Loucy (cell line): ENCODE measurements around the gene PLPP3.

Source experiments
- H2AFZ ChIP-seq: fragments of 200-600 bp; sonication (generic); 2 replicates; pipeline ENCODE4 v1.6.0; 2016; ENCODE audit warnings: antibody characterized with exemption, mild to moderate bottlenecking, low read length, moderate library complexity
- H3F3A ChIP-seq: fragments of 200-600 bp; 2 replicates; pipeline ENCODE4 v1.6.0; 2016; ENCODE audit warnings: antibody characterized with exemption, low read depth, mild to moderate bottlenecking
- H3K27me3 ChIP-seq: fragments of 200-600 bp; sonication (generic); 2 replicates; pipeline ENCODE4 v1.6.1; 2014; ENCODE audit warnings: low read length, mild to moderate bottlenecking; ENCODE audit not compliant: insufficient read depth, poor library complexity, severe bottlenecking
- H3K36me3 ChIP-seq: fragments of 200-600 bp; sonication (generic); 2 replicates; pipeline ENCODE4 v1.6.1; 2016; ENCODE audit warnings: low read length; ENCODE audit not compliant: insufficient read depth
- H3K4me1 ChIP-seq: fragments of 200-600 bp; sonication (generic); 2 replicates; pipeline ENCODE4 v1.5.1; 2014; ENCODE audit warnings: low read length, mild to moderate bottlenecking; ENCODE audit not compliant: insufficient read depth, poor library complexity, severe bottlenecking
- H3K4me2 ChIP-seq: fragments of 200-600 bp; sonication (generic); 2 replicates; pipeline ENCODE4 v1.6.0; 2014; ENCODE audit warnings: antibody characterized with exemption, low read length, low read depth, mild to moderate bottlenecking; ENCODE audit not compliant: poor library complexity, severe bottlenecking
- H3K4me3 ChIP-seq: fragments of 200-600 bp; sonication (generic); 2 replicates; pipeline ENCODE4 v1.5.1; 2014; ENCODE audit warnings: low read length, mild to moderate bottlenecking, mixed read lengths; ENCODE audit not compliant: poor library complexity, severe bottlenecking
- H3K79me2 ChIP-seq: fragments of 200-600 bp; sonication (generic); 2 replicates; pipeline ENCODE4 v1.6.1; 2014; ENCODE audit warnings: low read length; ENCODE audit not compliant: insufficient read depth
- H3K9ac ChIP-seq: fragments of 200-600 bp; sonication (generic); 2 replicates; pipeline ENCODE4 v1.6.0; 2014; ENCODE audit warnings: mild to moderate bottlenecking, low read depth, low read length, moderate library complexity; ENCODE audit not compliant: poor library complexity, severe bottlenecking
- H3K9me2 ChIP-seq: fragments of 200-600 bp; sonication (generic); replicated peaks from 2 replicates; pipeline ENCODE4 v1.6.1; 2016; ENCODE audit warnings: low read depth, low read length, mixed read lengths
- H3K9me3 ChIP-seq: fragments of 200-600 bp; sonication (generic); 2 replicates; pipeline ENCODE4 v1.6.1; 2014; ENCODE audit warnings: mild to moderate bottlenecking, antibody characterized with exemption, low read length, low read depth; ENCODE audit not compliant: insufficient read depth
- H4K20me1 ChIP-seq: fragments of 200-600 bp; sonication (generic); 2 replicates; pipeline ENCODE4 v1.6.0; 2014; ENCODE audit warnings: antibody characterized with exemption, low read length, mild to moderate bottlenecking; ENCODE audit not compliant: insufficient read depth, poor library complexity, severe bottlenecking
- EZH2phosphoT487 ChIP-seq: fragments of 200-600 bp; IDR thresholded peaks from 2 replicates; pipeline ENCODE4 v1.6.1; 2018; ENCODE audit warnings: antibody characterized with exemption, mild to moderate bottlenecking, moderate library complexity, borderline replicate concordance
- TF ChIP-seq, protein P1 (sequence below): fragments of 200-600 bp; sonication (generic); conservative IDR thresholded peaks from 2 replicates; pipeline ENCODE4 v1.5.1; 2014; ENCODE audit warnings: mild to moderate bottlenecking, antibody characterized with exemption, low read length

Gene PLPP3

DNA sequence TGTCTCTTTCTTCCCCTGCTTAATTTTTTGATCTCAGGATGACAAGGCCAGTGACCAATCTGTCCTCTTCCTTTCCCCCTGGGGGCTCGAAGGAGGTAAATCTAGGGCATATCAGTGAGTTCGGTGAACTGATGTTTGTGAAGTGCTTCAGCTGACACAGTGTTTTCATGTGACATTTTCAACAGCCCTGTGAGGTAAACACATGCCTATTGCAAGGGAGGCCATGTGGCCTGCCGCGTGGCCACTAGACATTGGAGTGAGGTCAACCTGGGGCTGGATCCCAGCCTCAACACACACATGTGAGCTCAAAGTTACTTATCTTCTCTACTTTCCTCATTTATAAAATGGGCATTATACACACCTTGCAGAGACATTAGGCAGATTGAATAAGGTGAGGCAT, 126.3 kb downstream of the PLPP3 start:
- H3K9ac ChIP-seq, result no peak overlapping the region
- H3K36me3 ChIP-seq, result no peaks in the 10 kb centered on the region
- no peak overlapping the region for H3K4me3 ChIP-seq
- H3F3A ChIP-seq, result no peaks in the 10 kb centered on the region
- H3K4me1 ChIP-seq, result no peaks in the 10 kb centered on the region
- H2AFZ ChIP-seq, result no peak overlapping the region
- 0 out of 2 replicates have a peak, but pooled peaks cover 4% of the 10 kb centered on the region for H3K9me3 ChIP-seq
- H3K4me2 ChIP-seq, result no peak overlapping the region
- no peaks in the 10 kb centered on the region for H4K20me1 ChIP-seq
- H3K9me2 ChIP-seq, result no peaks in the 10 kb centered on the region
- H3K27me3 ChIP-seq, result no peaks in the 10 kb centered on the region
- TF ChIP-seq, protein P1, sequence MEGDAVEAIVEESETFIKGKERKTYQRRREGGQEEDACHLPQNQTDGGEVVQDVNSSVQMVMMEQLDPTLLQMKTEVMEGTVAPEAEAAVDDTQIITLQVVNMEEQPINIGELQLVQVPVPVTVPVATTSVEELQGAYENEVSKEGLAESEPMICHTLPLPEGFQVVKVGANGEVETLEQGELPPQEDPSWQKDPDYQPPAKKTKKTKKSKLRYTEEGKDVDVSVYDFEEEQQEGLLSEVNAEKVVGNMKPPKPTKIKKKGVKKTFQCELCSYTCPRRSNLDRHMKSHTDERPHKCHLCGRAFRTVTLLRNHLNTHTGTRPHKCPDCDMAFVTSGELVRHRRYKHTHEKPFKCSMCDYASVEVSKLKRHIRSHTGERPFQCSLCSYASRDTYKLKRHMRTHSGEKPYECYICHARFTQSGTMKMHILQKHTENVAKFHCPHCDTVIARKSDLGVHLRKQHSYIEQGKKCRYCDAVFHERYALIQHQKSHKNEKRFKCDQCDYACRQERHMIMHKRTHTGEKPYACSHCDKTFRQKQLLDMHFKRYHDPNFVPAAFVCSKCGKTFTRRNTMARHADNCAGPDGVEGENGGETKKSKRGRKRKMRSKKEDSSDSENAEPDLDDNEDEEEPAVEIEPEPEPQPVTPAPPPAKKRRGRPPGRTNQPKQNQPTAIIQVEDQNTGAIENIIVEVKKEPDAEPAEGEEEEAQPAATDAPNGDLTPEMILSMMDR, result no peak
- no peak for TF ChIP-seq EZH2phosphoT487
- H3K79me2 ChIP-seq, result no peaks in the 10 kb centered on the region

DNA sequence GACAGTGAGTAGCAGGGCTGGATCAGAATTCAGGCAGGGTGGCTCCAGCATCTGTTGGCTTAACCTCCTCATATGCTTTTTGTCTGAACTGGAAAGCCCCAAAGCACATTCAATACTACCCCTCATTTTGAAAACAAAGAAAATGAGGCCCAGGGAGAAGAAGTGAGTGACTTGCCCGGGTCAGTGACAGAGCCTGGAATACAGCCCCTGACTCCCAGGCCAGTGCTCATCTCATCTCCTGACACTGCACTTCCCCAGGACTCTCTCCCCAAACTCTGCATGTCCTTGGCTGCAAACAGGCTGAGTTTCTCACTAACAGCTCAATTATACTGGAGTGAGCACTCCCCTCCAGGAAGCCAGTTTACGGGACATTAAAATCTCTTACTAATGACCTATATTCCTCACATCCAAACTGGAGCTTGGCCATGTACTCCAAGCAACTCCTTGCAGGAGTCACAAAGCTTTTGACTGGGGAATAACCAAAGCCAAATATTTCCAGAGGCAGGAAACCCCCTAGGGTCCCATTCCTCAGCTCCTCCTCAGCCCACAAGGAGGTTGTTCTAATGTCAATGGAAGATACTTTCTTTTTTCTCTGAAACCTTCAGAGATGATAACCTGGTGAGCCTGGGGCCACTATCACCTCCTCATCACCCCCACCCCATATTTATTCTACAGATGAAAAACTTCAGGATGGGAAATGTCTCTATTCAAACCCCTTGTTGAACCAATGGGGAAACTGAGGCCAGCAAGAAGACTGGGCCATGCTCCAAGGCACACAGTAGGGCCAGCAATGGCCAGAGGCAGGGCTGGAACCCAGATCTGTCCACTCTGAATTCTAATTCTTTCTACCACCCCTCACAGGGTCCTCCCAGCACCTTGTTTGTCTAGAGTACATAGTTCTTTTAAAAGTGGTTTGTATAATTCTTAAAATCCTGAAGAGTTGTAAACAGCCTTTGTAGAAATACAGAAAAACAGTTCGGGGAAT, 127.0 kb downstream of the PLPP3 start:
- Histone ChIP-seq H3K9me3 (0 out of 2 replicates have a peak, but pooled peaks cover 4% of the 10 kb centered on the region), H3K79me2 (no peaks in the 10 kb centered on the region), H3K9ac (no peak overlapping the region), H3K27me3 (no peaks in the 10 kb centered on the region), H3F3A (no peaks in the 10 kb centered on the region), H3K4me2 (no peak overlapping the region), H3K36me3 (no peaks in the 10 kb centered on the region), H4K20me1 (no peaks in the 10 kb centered on the region), H3K4me1 (no peaks in the 10 kb centered on the region), H2AFZ (no peak overlapping the region), H3K9me2 (no peaks in the 10 kb centered on the region), H3K4me3 (no peak overlapping the region)
- TF ChIP-seq, protein P1, result no peak
- no peak for TF ChIP-seq EZH2phosphoT487

DNA sequence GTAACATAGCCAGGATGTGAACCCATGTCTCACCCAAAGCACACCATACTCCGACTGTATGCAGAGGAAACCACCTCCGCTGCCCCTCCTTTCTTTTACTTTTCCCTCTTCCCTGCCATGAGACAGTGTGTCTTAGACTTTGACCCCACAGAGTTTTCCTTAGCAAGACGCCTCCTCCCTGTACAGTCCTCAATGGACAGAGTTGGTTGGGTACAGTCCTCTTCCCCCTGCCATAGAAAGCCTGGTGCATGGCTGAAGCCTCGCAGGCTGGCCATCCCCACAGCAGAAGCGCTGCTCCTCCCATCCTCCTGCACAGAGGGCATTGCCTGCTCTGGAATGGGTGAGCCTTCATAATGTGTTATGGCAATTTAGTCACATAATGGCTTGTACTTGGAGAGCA, 127.9 kb downstream of the PLPP3 start:
- TF ChIP-seq EZH2phosphoT487, result no peak
- TF ChIP-seq, protein P1, result no peak
- H3K4me2 ChIP-seq, result no peak overlapping the region
- no peak overlapping the region for H3K9ac ChIP-seq
- no peaks in the 10 kb centered on the region for H3K36me3 ChIP-seq
- no peaks in the 10 kb centered on the region for H3K79me2 ChIP-seq
- H3K27me3 ChIP-seq, result no peaks in the 10 kb centered on the region
- H4K20me1 ChIP-seq, result no peaks in the 10 kb centered on the region
- H3K4me3 ChIP-seq, result no peak overlapping the region
- H3K4me1 ChIP-seq, result no peaks in the 10 kb centered on the region
- no peak overlapping the region for H2AFZ ChIP-seq
- H3F3A ChIP-seq, result no peaks in the 10 kb centered on the region
- 0 out of 2 replicates have a peak, but pooled peaks cover 4% of the 10 kb centered on the region for H3K9me3 ChIP-seq
- no peaks in the 10 kb centered on the region for H3K9me2 ChIP-seq
